Neuronal stem cell (in vitro differentiated cells): Measurements from ENCODE around the gene CROCC. TPM values are rescaled to one million over a fixed set of nuclear protein-coding genes. Genes with fewer than 3 reads are reported as not detected.

Experiments
- DNase-seq: peaks from one replicate; pipeline ENCODE4 v3.0.0-alpha.2; 2013; ENCODE audit warnings: low spot score
- H2AFZ ChIP-seq: one replicate; pipeline ENCODE4 v1.6.1; 2013; ENCODE audit warnings: mild to moderate bottlenecking, low read length, inconsistent platforms
- H2AK5ac ChIP-seq: 2 replicates; pipeline ENCODE4 v1.6.1; 2013; ENCODE audit warnings: low read depth, mild to moderate bottlenecking, inconsistent platforms, low read length, moderate library complexity, mixed read lengths
- H2BK120ac ChIP-seq: 2 replicates; pipeline ENCODE4 v1.6.1; 2013; ENCODE audit warnings: low read depth, mild to moderate bottlenecking, inconsistent platforms, low read length, moderate library complexity, mixed read lengths
- H2BK12ac ChIP-seq: one replicate; pipeline ENCODE4 v1.6.1; 2013; ENCODE audit warnings: low read length, inconsistent platforms
- H2BK15ac ChIP-seq: 2 replicates; pipeline ENCODE4 v1.6.1; 2013; ENCODE audit warnings: mild to moderate bottlenecking, low read length, inconsistent platforms, mixed read lengths
- H2BK5ac ChIP-seq: one replicate; pipeline ENCODE4 v1.6.1; 2013; ENCODE audit warnings: inconsistent platforms, mild to moderate bottlenecking, low read length, moderate library complexity
- H3K14ac ChIP-seq: one replicate; pipeline ENCODE4 v1.6.1; 2013; ENCODE audit warnings: low read length, inconsistent platforms
- H3K18ac ChIP-seq: 2 replicates; pipeline ENCODE4 v1.6.1; 2013; ENCODE audit warnings: low read length, inconsistent platforms
- H3K23ac ChIP-seq: 2 replicates; pipeline ENCODE4 v1.6.1; 2013; ENCODE audit warnings: low read depth, mild to moderate bottlenecking, mixed read lengths, low read length, inconsistent platforms; ENCODE audit not compliant: poor library complexity
- H3K27ac ChIP-seq: replicated peaks from 3 replicates; pipeline ENCODE4 v1.5.1; 2013; ENCODE audit warnings: low read length, inconsistent platforms
- H3K27me3 ChIP-seq, 3 experiments: 2 replicates each; pipeline ENCODE4 v1.6.1; 2013; ENCODE audit warnings: low read length in 3 of 3, mild to moderate bottlenecking in 2 of 3, inconsistent platforms in 1 of 3, low read depth in 1 of 3, mixed read lengths in 1 of 3, moderate library complexity in 1 of 3; ENCODE audit not compliant: control insufficient read depth in 3 of 3, insufficient read depth in 3 of 3
- H3K36me3 ChIP-seq, 2 donors: replicated peaks in 1 of 2; 2 replicates each; pipeline ENCODE4 v1.6.1; 2013; ENCODE audit warnings: low read length in 2 of 2; ENCODE audit not compliant: control insufficient read depth in 2 of 2, insufficient read depth in 2 of 2
- H3K4ac ChIP-seq: 2 replicates; pipeline ENCODE4 v1.6.1; 2013; ENCODE audit warnings: inconsistent platforms, mild to moderate bottlenecking, low read length, moderate library complexity
- H3K4me1 ChIP-seq, 2 donors: 1 replicate in 1 of 2; 2 replicates in 1 of 2; pipeline ENCODE4 v1.6.1; 2013; ENCODE audit warnings: low read length in 2 of 2, low read depth in 1 of 2; ENCODE audit not compliant: control insufficient read depth in 2 of 2, insufficient read depth in 1 of 2
- H3K4me2 ChIP-seq: one replicate; pipeline ENCODE4 v1.6.1; 2013; ENCODE audit warnings: mild to moderate bottlenecking, low read length, inconsistent platforms; ENCODE audit not compliant: insufficient read depth, poor library complexity, severe bottlenecking
- H3K4me3 ChIP-seq, 2 donors: 2 replicates each; pipeline ENCODE4 v1.5.1; 2013; ENCODE audit warnings: low read length in 2 of 2, mild to moderate bottlenecking in 2 of 2, inconsistent platforms in 1 of 2, moderate library complexity in 1 of 2
- H3K79me1 ChIP-seq: one replicate; pipeline ENCODE4 v1.6.1; 2013; ENCODE audit warnings: low read depth, mild to moderate bottlenecking, inconsistent platforms, low read length, moderate library complexity
- H3K9ac ChIP-seq: one replicate; pipeline ENCODE4 v1.6.1; 2013; ENCODE audit warnings: mild to moderate bottlenecking, low read depth, low read length, inconsistent platforms; ENCODE audit not compliant: poor library complexity
- H3K9me3 ChIP-seq, 2 donors: replicated peaks in 1 of 2; 2 replicates each; pipeline versions ENCODE3 to v1.6.1; 2013; ENCODE audit warnings: low read length in 2 of 2, mild to moderate bottlenecking in 2 of 2, inconsistent platforms in 1 of 2, low read depth in 1 of 2, mixed read lengths in 1 of 2, moderate library complexity in 1 of 2; ENCODE audit not compliant: control insufficient read depth in 2 of 2, insufficient read depth in 1 of 2
- H4K8ac ChIP-seq: one replicate; pipeline ENCODE4 v1.6.1; 2013; ENCODE audit warnings: low read depth, mild to moderate bottlenecking, inconsistent platforms, low read length, moderate library complexity
- H4K91ac ChIP-seq: one replicate; pipeline ENCODE4 v1.6.1; 2013; ENCODE audit warnings: low read length, low read depth, mild to moderate bottlenecking, inconsistent platforms; ENCODE audit not compliant: poor library complexity
- WGBS, 2 donors: extraction: QIAGEN DNeasy Blood & Tissue Kit; methylation state at CpG; one replicate each; pipeline ENCODE4 v1.1.7; 2013; ENCODE audit warnings: missing lambda C conversion rate in 2 of 2, mixed read lengths in 1 of 2; ENCODE audit not compliant: insufficient read length in 2 of 2, insufficient replicate concordance in 1 of 2; ENCODE audit errors: extremely low coverage in 2 of 2; 5-methylcytosine and 5-hydroxymethylcytosine counted together
- small RNA-seq: library from polyadenylated mRNA; stranded (forward); fragments of <200 nt; extraction: miRNeasy Mini kit (QIAGEN cat#:217004); gene quantifications from one replicate; pipeline ENCODE3, GENCODE V24; 2013; ENCODE audit not compliant: insufficient read depth

The CROCC gene

GRCh38 chr1:17020502-17020901 is 98.8 kb downstream of the CROCC start:
- Histone ChIP-seq H3K4ac (no peak overlapping the region), H3K27me3 (no peaks in the 10 kb centered on the region), H3K9ac (no peak overlapping the region), H3K79me1 (no peaks in the 10 kb centered on the region), H3K4me2 (no peak overlapping the region), H2AFZ (no peak overlapping the region), H3K4me1 (peaks cover 4 to 13% of the 10 kb centered on the region in 2 donors), H3K23ac (no peak overlapping the region), H4K91ac (no peak overlapping the region), H3K14ac (no peak overlapping the region), H2BK15ac (no peak overlapping the region), H2BK12ac (no peak overlapping the region), H4K8ac (no peak overlapping the region), H2BK120ac (no peak overlapping the region), H3K27ac (no peak overlapping the region), H3K9me3 (no peaks in the 10 kb centered on the region), H3K36me3 (peaks cover 34 to 79% of the 10 kb centered on the region in 2 donors), H3K18ac (no peak overlapping the region), H3K4me3 (no peak overlapping the region), H2AK5ac (no peak overlapping the region), H2BK5ac (no peak overlapping the region)
- DNase-seq: no peak
- no CpG with 5 or more reads among the region's 2 CpGs for WGBS, 2 donors

GRCh38 chr1:17021896-17022295 is 100.2 kb downstream of the CROCC start:
- Histone ChIP-seq H3K4me2 (no peak overlapping the region), H4K91ac (no peak overlapping the region), H2BK15ac (no peak overlapping the region), H2BK120ac (no peak overlapping the region), H3K18ac (no peak overlapping the region), H3K79me1 (no peaks in the 10 kb centered on the region), H3K27me3 (no peaks in the 10 kb centered on the region), H3K4me1 (peaks cover 0 to 9% of the 10 kb centered on the region in 2 donors), H2BK5ac (no peak overlapping the region), H3K4ac (no peak overlapping the region), H2BK12ac (no peak overlapping the region), H3K9me3 (no peaks in the 10 kb centered on the region), H3K36me3 (peaks cover 39 to 93% of the 10 kb centered on the region in 2 donors), H2AK5ac (no peak overlapping the region), H2AFZ (no peak overlapping the region), H4K8ac (no peak overlapping the region), H3K4me3 (no peak overlapping the region), H3K27ac (no peak overlapping the region), H3K23ac (no peak overlapping the region), H3K9ac (no peak overlapping the region), H3K14ac (no peak overlapping the region)
- DNase-seq: no peak
- no CpG with 5 or more reads among the region's 10 CpGs for WGBS, 2 donors

Small RNA genes within 50 kb of the gene (small RNA-seq; reads per million reads assigned to genes)
- gene RNU1-2 (not detected), gene RNU1-5P (not detected)
